GM12801 (cell line): ENCODE data around the gene TIMP1.

Source experiments
- TF ChIP-seq, protein P1 (sequence below): IDR thresholded peaks from one replicate; pipeline ENCODE4 v1.5.1; 2011; ENCODE audit warnings: control low read depth; ENCODE audit not compliant: insufficient read length; ENCODE audit errors: extremely low read depth

TIMP1 gene

DNA sequence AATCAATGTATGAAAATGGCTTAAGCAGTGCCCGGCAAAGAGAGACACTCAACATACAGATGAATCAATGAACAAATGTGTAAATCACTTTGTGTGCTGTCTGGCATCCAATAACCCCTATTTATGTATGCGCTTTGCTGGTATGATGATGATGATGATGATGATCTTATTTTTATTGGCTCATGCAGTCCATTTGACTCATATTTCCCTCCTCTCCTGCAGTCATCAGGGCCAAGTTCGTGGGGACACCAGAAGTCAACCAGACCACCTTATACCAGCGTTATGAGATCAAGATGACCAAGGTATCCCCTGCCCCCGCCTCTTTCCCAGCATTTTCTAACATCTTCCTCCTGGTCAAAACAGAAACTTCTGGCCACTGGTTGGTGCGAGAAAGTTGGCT, 2.5 kb downstream of the TIMP1 start:
- TF ChIP-seq, protein P1, sequence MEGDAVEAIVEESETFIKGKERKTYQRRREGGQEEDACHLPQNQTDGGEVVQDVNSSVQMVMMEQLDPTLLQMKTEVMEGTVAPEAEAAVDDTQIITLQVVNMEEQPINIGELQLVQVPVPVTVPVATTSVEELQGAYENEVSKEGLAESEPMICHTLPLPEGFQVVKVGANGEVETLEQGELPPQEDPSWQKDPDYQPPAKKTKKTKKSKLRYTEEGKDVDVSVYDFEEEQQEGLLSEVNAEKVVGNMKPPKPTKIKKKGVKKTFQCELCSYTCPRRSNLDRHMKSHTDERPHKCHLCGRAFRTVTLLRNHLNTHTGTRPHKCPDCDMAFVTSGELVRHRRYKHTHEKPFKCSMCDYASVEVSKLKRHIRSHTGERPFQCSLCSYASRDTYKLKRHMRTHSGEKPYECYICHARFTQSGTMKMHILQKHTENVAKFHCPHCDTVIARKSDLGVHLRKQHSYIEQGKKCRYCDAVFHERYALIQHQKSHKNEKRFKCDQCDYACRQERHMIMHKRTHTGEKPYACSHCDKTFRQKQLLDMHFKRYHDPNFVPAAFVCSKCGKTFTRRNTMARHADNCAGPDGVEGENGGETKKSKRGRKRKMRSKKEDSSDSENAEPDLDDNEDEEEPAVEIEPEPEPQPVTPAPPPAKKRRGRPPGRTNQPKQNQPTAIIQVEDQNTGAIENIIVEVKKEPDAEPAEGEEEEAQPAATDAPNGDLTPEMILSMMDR: no peak

DNA sequence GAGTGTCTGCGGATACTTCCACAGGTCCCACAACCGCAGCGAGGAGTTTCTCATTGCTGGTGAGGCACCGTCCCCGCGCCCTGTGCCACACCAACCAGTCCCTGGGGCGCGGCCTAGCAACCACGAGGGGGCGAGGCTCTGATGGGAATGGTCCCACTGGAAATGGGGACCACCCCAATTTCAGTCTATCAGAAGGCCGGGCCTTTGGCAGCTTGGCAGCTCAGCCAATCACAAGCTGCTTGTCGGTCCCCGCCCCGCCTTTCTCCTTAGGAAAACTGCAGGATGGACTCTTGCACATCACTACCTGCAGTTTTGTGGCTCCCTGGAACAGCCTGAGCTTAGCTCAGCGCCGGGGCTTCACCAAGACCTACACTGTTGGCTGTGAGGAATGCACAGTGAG, 3.0 kb downstream of the TIMP1 start:
- TF ChIP-seq, protein P1: no peak

DNA sequence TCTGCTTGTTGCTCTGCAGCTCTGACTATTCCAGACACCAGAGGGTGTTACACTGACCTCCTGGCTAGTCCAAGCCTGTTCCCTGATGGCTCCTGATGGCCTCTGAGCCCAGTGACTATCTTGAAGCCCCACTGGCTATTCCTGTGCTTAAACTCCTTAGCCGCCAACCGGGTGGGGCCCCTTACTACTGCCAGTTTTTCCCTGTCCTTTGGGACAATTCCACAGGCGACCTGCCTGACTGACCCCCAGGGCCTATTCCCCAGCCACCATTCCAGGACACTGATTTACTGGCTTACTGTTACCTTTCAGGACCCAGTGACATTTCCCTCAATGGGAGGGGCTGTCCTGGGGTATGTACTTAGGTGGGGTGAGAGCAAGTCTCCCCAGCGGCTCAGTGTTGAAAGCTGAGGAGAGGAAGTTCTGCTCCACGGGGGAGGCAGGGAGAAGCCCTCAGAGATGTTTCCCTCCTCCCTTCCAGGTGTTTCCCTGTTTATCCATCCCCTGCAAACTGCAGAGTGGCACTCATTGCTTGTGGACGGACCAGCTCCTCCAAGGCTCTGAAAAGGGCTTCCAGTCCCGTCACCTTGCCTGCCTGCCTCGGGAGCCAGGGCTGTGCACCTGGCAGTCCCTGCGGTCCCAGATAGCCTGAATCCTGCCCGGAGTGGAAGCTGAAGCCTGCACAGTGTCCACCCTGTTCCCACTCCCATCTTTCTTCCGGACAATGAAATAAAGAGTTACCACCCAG, 4.0 kb downstream of the TIMP1 start:
- TF ChIP-seq, protein P1: no peak

DNA sequence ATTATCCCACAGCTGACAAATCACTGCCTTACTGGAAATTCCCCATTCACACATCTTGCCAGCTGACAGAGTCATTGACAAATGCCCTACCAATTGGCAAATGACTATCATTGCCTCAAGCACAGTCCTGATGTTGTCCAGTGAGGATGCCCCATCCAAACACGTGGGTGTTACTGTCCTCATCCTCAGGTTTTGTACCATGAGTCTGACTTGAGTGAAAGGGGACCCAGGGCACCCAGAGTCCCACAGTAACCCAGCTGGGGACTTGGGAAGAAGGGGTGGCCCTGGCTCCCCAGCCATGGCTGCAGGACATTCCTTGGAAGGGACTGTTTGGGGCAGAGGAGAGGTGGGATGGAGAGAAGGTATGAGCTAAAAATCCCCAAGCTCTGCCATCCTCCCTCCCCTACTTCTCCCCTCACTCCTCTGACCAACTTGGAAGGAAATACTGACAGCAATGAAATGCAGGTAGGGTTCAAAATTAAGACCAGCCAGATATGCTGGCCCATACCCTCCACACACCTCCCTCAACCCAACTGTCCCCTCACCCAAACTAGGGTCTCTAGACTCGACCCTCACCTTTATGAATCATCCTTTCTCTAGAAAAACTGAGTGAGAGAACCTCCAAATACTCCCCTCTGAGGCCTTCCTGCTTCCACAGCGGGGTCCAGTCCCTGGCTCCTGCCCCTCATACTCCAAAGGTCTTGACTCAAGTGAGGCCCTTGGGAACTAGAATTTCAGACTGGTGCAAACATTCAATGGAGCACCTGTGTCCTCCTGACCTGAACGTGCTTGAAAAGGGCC, 5.1 kb downstream of the TIMP1 start:
- TF ChIP-seq, protein P1: no peak

DNA sequence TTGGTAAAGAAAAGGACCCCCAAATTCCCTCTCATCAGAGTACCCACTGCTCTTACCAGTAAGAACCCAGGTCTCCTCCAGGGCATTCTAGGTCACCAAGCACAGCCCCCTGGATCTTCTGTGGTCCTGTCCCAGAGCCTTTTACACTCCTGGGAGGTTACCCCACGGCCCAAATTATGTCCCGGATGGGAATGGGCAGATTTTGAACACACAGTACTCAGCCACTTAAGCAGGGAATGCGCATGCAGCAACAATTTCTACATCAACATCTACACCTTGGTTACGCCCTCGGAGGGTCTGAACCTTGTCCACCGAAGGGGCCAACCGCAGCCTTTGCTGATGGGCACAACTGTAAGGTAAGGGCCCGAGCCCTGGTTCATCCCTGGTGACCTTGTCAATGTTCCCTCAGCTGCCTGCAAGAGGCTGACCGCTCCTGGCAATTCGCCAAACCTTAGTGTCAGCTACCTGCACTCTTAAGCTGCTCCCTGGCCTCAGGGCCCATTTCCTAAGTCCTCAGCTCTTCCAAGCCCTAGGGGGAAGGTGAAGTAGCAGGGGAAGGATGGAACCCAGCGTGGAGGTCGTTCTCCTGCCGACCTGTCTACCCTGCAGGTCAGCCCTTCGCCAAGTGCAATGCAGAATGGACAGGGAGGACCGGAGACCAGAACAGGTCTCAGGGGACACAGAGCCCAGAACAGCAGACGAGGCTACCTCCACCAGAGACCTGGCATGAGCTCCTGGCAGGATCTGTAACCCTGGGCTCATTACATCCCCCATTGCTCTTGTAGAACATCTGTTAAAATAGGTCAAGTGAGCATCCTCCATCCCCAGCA, 5.9 kb downstream of the TIMP1 start:
- TF ChIP-seq, protein P1: no peak

DNA sequence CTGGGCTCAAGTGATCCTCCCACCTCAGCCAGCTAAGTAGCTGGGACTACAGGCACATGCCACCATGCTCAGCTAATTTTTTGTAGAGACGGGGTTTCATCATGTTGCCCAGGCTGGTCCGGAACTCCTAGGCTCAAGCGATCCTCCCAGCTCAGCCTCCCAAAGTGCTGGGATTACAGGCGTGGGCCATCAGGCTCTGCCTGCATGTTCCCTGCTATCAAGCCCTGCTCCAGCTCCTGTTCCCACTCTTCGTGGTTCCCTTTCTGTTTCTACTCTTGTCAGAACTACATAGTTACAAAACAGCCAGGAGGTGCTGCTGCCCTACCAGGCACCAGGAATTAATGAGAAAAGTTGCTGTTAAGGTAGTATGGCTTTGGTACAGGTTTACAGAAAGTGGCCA, 8.7 kb downstream of the TIMP1 start:
- TF ChIP-seq, protein P1: no peak

DNA sequence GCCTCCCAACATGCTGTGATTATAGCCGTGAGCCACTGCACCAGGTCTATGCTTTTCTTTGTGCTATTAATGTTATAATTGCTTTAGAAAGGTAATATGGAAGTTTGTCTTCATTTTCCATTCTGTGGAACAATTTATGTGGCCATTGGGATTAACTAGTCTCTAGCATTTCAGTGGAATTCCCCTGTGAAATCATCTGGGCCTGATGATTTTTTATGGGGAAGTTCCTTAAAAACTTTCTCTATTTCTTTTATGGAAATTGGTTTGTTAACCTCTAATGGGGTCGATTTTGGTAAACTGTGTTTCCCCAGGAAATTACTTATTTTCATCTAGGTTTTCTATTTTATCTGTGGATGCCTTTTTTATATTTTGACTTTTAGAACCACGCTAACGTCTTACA, 11.3 kb downstream of the TIMP1 start:
- TF ChIP-seq, protein P1: no peak
